Esophagus squamous epithelium (tissue), 5 donors: ENCODE results near the gene KMT5C. TPM values are rescaled to one million over a fixed set of nuclear protein-coding genes. Genes with fewer than 3 reads are reported as not detected.
A peak's percentile ranks its signal among the peaks of the same experiment; 100 is the strongest.

Source experiments
- DNase-seq: peaks from one replicate; lab custom pipeline; 2025; lab: John Stamatoyannopoulos, UW
- H3K27ac ChIP-seq, 4 donors: fragments of 200-600 bp; sonication (generic); one replicate each; pipeline ENCODE4 v1.5.1; 2016 to 2019; ENCODE audit warnings: mild to moderate bottlenecking in 1 of 4
- H3K27me3 ChIP-seq, 4 donors: fragments of 200-600 bp; sonication (generic); 1 replicate in 3 of 4; 2 replicates in 1 of 4; pipeline versions ENCODE4 v1.5.1 to v1.6.0; 2017 to 2021; ENCODE audit warnings: antibody characterized with exemption in 1 of 4
- H3K36me3 ChIP-seq, 3 donors: fragments of 200-600 bp; sonication (generic); one replicate each; pipeline ENCODE4 v1.5.1; 2016 to 2019
- H3K4me1 ChIP-seq, 3 donors: fragments of 200-600 bp; sonication (generic); one replicate each; pipeline ENCODE4 v1.5.1; 2017 to 2019
- H3K4me3 ChIP-seq, 4 donors: fragments of 200-600 bp; sonication (generic); 1 replicate in 3 of 4; 2 replicates in 1 of 4; pipeline ENCODE4 v1.5.1; 2016 to 2019; ENCODE audit warnings: mild to moderate bottlenecking in 2 of 4, moderate library complexity in 1 of 4
- H3K9me3 ChIP-seq, 3 donors: fragments of 200-600 bp; sonication (generic); one replicate each; pipeline ENCODE4 v1.5.1; 2016 to 2019
- POLR2A ChIP-seq, 4 donors: fragments of 450-650 bp; IDR thresholded peaks; one replicate each; pipeline ENCODE4 v1.6.1; 2017; ENCODE audit warnings: antibody characterized with exemption in 4 of 4, mild to moderate bottlenecking in 4 of 4, moderate library complexity in 3 of 4
- WGBS, 2 donors: methylation state at CpG; one replicate each; pipeline ENCODE4 v1.1.5; 2018; 5-methylcytosine and 5-hydroxymethylcytosine counted together
- intact Hi-C: fragments of 100-400 bp; cut with DNase I; formaldehyde crosslinking; loops from one replicate; pipeline ENCODE4 v1.15.0; 2022
- total RNA-seq, 4 donors: library from RNA; depleted of rRNA; stranded (reverse); fragments of >200 nt; gene quantifications; one replicate each; pipeline ENCODE4 v1.1.0, GENCODE V29; 2016
- TF ChIP-seq, protein P1 (sequence below), 6 experiments: fragments of 450-650 bp in 4 of 6; fragments of 200-600 bp in 2 of 6; sonication (generic) in 2 of 6; IDR thresholded peaks; one replicate each; pipeline ENCODE4 v1.5.1; 2016 to 2019; ENCODE audit warnings: antibody characterized with exemption in 6 of 6, mild to moderate bottlenecking in 4 of 6, moderate library complexity in 4 of 6
- donor health status: DM: yes; HTN: yes; CAD: no.

Gene KMT5C
- total RNA-seq, 4 donors from 2014 or later: 5.3 to 9.9 (median 8.2) TPM

DNA sequence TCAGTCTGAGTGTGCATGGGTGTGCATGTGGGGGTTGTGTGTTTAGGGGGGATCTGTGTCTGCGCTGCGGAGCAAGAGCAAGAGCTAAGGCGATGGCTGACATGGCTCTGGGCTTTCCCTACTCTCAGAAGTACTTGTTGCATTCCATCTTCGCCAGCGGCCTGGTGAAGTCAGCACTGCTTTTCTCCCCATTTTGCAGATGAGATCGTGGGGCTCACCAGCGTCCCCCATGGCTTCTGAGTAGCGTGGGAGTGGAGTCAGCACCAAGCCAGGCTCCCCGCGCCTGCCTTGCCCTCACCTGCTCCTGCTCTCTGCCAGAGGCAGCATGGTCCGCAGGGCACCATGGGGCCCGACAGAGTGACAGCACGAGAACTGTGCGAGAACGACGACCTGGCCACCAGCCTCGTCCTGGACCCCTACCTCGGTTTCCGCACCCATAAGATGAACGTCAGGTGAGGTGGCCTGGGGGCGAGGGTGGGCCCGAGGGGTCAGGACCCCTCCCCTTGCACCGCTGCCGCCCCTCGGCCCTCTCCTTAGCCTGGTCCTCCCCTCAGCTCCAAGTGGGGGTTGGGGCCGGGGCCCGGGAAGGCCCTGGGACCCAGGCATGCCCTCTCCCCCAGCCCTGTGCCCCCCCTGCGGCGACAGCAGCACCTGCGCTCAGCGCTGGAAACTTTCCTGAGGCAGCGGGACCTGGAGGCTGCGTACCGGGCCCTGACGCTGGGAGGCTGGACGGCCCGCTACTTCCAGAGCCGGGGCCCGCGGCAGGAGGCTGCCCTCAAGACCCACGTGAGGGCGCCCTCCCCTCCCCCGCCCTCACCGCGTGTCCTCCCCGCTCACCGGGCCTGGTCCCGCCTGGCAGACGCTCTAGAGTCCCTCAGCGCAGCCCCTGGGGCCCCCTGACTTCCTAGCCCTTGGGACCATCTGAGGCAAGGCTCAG is 2.2 kb downstream of the KMT5C start:
- Histone ChIP-seq H3K27me3 (peaks cover 0 to 7% (median 0%) of the 10 kb centered on the region in 4 donors), H3K27ac (no peak overlapping the region), H3K9me3 (no peaks in the 10 kb centered on the region), H3K36me3 (peaks cover 3 to 35% (median 10%) of the 10 kb centered on the region in 3 donors), H3K4me3 (peak overlapping the region in 2 of 4 donors; percentile 65 to 70), H3K4me1 (peaks cover 18 to 59% (median 23%) of the 10 kb centered on the region in 3 donors)
- intact Hi-C loops: no loop called here
- TF ChIP-seq POLR2A (IDR thresholded peaks at IDR 0.05): no peak
- TF ChIP-seq, protein P1, sequence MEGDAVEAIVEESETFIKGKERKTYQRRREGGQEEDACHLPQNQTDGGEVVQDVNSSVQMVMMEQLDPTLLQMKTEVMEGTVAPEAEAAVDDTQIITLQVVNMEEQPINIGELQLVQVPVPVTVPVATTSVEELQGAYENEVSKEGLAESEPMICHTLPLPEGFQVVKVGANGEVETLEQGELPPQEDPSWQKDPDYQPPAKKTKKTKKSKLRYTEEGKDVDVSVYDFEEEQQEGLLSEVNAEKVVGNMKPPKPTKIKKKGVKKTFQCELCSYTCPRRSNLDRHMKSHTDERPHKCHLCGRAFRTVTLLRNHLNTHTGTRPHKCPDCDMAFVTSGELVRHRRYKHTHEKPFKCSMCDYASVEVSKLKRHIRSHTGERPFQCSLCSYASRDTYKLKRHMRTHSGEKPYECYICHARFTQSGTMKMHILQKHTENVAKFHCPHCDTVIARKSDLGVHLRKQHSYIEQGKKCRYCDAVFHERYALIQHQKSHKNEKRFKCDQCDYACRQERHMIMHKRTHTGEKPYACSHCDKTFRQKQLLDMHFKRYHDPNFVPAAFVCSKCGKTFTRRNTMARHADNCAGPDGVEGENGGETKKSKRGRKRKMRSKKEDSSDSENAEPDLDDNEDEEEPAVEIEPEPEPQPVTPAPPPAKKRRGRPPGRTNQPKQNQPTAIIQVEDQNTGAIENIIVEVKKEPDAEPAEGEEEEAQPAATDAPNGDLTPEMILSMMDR (IDR thresholded peaks at IDR 0.05): no peak
- DNase-seq: no peak
- WGBS, 2 donors: 84 to 87% methylated on average over 5 to 8 of the region's 50 CpGs

DNA sequence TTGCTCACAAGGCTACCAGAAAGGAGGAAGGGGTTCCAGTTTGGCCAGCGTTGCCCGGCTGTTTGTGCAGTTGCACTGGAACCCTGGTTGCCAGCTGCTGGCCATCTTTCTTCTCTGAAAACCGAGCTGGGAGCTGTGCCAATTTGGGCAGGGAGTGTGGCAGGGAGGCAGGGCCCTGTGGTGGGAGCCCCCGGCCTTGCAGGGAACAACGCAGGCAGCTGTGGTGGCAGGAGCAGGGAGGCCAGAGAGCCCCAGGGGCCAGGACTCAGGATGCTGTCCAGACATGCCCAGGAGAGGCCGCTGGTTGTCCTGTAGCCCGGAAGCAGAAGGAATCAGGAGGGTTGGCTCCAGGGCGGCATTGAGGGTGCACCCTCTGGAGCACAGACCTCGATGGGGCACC is 4.8 kb downstream of the KMT5C start:
- TF ChIP-seq, protein P1 (IDR thresholded peaks at IDR 0.05): no peak
- 87% methylated on average over 5 of the region's 9 CpGs; no CpG with 5 or more reads in 1 of the 2 donors for WGBS, 2 donors

DNA sequence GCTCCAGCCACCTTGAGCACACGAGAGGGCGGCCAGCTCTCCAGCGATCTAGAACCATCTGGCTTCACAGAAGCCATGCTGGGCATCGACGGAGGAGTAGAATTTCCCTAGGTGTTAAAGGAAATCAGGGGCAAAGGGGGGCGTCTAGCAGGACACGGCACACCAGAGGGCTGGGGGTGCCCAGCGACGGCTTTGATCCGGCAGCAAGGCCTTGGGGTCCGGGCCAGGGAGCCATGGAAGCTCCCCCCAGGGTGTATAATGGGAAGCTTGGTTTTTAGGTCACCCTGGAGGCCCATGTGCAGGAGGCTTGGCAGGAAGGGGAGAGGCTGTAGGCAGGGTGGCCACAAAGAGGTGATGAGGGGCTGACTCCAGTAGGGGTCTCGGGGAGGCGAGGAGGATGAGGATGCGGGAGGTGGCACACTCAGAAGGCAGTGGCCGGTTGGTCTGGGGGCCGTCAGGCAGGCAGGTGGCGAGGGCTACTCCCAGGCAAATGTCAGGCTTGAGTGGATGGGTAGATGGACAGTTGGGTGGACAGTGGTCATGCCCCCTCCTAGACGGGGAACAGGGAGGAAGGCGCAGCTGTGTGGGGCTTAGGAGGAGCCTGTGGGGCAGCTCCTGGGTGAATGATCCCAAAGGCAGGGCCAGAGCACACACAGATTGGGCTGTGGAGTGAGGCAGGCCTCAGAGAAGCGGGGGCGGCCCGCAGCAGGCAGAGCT is 5.6 kb downstream of the KMT5C start:
- TF ChIP-seq, protein P1 (IDR thresholded peaks at IDR 0.05): no peak
- no peak for TF ChIP-seq POLR2A (IDR thresholded peaks at IDR 0.05)
- 86% methylated on average over 17 to 22 of the region's 22 CpGs for WGBS, 2 donors
- intact Hi-C loops: no loop called here

More for the DNA sequence above, 4.8 kb downstream of the KMT5C start:
- H3K27me3 ChIP-seq: no peaks in the 10 kb centered on the region
- H3K36me3 ChIP-seq: peaks cover 3 to 45% (median 14%) of the 10 kb centered on the region in 3 donors
- H3K4me1 ChIP-seq: peaks cover 18 to 49% (median 19%) of the 10 kb centered on the region in 3 donors
- no peak overlapping the region for H3K27ac ChIP-seq
- no peak for DNase-seq
- H3K9me3 ChIP-seq: no peaks in the 10 kb centered on the region
- H3K4me3 ChIP-seq: no peak overlapping the region
- intact Hi-C loops: no loop called here

DNA sequence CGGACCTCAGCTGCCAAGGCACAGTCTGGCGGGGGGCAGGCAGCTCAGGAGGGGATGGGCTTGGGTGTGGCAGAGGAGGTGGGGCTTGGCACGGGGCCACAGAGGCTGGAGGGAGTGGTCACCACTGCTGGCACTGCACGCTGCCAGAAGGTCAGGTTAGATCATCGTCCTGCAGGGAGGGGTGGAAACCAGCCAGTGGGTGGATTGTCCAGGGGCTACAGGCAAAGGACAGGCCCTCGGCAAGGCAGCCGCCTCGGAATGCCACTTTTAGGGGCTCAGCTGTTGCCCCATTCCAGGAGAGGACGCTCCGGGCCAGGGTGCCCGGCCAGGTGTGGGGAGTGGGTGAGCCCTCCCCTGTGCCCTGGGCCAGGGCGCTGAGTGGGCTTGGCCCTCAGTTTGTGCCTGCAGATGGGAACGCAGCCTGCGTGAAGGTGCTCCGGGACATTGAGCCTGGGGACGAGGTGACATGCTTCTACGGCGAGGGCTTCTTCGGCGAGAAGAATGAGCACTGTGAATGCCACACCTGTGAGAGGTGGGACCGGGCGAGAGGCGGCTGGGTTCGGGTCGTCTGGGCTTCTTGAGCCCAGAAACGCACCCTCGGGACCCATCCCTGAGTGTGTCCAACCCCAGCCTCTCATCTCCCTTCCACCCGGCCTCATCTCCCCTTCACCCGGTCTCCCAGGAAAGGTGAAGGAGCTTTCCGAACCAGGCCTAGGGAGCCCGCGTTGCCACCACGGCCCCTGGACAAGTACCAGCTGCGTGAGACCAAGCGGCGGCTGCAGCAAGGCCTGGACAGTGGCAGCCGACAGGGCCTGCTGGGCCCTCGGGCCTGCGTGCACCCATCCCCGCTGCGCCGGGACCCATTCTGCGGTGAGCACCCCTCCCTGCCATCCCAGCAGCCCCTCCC is 6.4 kb downstream of the KMT5C start:
- peaks cover 0 to 11% (median 0%) of the 10 kb centered on the region in 4 donors for H3K27me3 ChIP-seq
- H3K27ac ChIP-seq: peak overlapping the region in 1 of 4 donors; percentile 9
- 77 to 81% methylated on average over 19 to 38 of the region's 43 CpGs for WGBS, 2 donors
- intact Hi-C loops: no loop called here
- no peaks in the 10 kb centered on the region for H3K9me3 ChIP-seq
- no peak for DNase-seq
- H3K36me3 ChIP-seq: peaks cover 3 to 45% (median 14%) of the 10 kb centered on the region in 3 donors
- peaks cover 7 to 37% (median 10%) of the 10 kb centered on the region in 3 donors for H3K4me1 ChIP-seq
- TF ChIP-seq POLR2A (IDR thresholded peaks at IDR 0.05): no peak
- TF ChIP-seq, protein P1 (IDR thresholded peaks at IDR 0.05): no peak
- H3K4me3 ChIP-seq: no peak overlapping the region

More for the DNA sequence above, 5.6 kb downstream of the KMT5C start:
- Histone ChIP-seq H3K27ac (no peak overlapping the region), H3K4me3 (no peak overlapping the region), H3K4me1 (peaks cover 15 to 45% (median 18%) of the 10 kb centered on the region in 3 donors), H3K36me3 (peaks cover 3 to 45% (median 14%) of the 10 kb centered on the region in 3 donors), H3K9me3 (no peaks in the 10 kb centered on the region), H3K27me3 (peaks cover 0 to 3% (median 0%) of the 10 kb centered on the region in 4 donors)
- DNase-seq: no peak
